HG03175 (cell line): ENCODE measurements around the gene RALGAPA2.

ENCODE experiments used
- ATAC-seq: cut with Tn5 transposase; IDR thresholded peaks from one replicate; pipeline ENCODE4 v1.9.1; 2021; ENCODE audit warnings: mild to moderate bottlenecking, moderate library complexity; ENCODE audit not compliant: unreplicated experiment

The RALGAPA2 gene

DNA sequence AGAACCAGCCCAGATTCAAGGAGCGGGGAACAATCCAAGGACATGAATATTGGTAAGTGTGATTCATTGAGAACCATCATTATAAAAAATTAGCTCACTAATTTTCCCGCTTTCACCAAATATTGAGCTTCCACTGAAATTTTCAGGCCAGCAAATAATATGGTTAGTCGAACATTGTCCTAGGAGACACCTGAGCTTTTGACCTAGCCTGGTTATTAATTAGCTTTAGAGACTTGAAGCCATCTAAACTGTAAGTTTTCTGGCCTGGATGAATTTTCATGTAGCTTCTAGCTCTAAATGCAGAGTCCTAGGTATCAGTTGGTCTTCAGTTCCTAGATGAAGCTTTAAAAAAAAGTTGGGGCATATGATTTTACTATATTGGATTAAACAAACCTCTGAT lies 17.1 kb upstream of the RALGAPA2 start:
- ATAC-seq: no peak

DNA sequence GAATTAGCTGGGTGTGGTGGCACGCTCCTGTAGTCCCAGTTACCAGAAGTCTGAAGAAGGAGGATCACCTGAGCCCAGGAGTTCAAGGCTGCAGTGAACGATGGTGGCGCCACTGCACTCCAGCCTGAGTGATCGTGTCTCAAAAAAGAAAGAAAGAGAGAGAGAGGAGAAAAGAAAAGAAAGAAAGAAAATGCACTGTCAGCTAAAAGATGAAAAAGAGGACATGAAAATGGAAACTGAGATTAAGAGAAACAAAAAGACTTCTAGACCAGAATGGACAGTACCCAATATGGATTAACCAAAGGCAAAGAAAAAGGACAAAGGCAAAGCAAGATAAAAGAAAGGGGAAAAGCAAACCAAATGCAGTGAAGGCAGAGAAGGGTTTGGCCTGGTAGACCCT lies 9.0 kb upstream of the RALGAPA2 start:
- ATAC-seq: no peak

DNA sequence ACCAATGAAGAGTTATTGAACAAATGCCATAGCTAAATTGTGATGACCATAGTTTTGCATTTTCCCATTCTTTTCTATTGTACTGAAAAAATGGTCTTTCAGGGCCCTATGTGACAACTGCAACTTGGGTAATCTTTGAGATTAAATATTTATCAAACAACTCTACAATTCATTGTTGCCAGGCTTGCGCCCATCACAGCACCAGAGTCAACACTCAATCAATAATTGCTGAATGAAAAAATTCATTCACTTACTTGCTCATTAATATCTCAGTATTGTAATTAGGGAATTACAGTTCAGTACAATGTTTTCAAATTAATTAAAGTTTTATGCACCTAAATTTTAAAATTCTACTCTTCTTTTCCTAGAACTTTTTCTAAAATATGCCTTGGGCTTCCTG lies 7.7 kb upstream of the RALGAPA2 start:
- ATAC-seq: no peak

DNA sequence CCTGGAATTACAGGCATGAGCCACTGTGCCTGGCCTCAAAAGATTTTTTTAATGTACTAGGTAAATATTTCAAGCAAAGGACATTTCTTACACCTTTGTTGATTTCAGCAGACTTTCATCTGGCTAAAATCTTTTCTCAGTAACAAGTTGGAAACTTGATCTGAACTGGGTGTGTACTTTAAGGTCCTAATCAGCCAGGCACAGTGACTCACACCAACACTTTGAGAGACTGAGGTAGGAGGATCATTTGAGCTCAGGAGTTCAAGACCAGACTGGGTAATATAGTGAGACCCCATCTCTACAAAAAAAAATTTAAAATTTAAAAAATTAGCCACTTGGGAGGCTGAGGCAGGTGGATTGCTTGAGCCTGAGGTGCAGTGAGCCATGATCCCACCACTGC lies 7.0 kb upstream of the RALGAPA2 start:
- no peak for ATAC-seq

DNA sequence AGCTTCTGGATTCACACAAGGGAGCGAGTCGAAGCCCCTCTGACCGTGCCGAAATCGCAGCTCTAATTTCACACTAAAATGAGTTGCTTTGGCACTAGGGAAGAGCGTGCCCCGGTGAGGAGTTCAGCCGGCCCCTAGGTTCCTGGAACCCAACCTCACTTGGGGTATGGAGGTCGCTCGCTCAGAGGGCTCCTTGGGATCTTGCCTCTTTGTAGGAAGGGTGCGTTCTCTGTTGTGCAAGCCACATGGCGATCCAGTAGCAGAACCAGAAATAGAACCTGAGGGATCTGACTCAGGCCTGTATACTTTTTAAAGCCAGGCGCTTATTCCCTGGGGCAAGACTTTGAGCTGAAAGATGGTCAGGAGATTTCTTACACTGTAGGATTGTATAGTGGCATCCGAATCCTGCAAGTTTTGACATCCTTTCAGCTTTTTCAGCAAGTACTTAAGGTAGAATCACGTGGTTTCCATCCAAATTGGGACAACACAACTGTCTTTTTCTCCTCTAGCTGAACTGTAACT lies 861 bp upstream of the RALGAPA2 start:
- no peak for ATAC-seq

DNA sequence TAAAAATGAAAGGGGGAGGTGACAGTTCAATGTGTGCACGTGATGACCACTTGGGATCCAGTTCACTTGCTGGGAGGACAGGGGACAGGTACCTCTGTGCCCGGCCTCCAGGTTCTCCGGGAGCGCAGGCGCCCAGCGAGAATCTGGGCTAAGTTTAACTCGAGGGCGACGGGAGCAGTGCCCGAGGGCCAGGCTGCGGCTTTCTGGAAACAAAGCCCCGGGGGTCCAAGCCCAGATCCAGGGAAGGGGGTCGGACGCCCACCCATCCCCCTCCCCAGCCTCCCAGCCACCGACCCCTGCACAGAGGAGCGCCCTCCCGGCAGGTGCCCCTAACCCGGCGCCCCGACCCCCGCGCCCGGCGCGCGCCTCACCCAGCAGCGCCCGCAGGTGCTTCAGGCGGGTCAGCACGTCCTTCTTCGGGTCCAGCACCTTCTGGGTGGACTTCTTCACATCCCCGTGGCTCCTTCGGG lies 405 bp downstream of the RALGAPA2 start:
- ATAC-seq: peak; percentile 4

DNA sequence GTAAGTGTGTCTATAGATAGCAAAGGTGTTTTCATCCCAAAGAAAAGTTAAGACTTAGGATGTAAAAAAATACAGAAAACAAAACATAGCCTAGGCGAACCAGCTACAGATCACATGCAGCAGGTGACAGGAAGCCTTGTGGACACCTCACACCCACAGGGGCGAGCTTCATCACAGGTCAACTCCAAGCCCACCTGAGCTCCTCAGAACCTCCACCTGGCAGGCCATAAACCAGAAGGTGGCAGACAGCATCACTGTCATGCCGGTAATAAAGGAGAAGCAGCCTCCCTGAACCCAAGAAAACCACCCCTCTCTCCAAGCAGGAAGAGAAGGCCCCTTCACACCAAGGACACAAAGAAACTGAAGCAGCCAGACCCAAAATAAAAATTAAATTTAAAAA lies 1.0 kb downstream of the RALGAPA2 start:
- ATAC-seq: no peak

DNA sequence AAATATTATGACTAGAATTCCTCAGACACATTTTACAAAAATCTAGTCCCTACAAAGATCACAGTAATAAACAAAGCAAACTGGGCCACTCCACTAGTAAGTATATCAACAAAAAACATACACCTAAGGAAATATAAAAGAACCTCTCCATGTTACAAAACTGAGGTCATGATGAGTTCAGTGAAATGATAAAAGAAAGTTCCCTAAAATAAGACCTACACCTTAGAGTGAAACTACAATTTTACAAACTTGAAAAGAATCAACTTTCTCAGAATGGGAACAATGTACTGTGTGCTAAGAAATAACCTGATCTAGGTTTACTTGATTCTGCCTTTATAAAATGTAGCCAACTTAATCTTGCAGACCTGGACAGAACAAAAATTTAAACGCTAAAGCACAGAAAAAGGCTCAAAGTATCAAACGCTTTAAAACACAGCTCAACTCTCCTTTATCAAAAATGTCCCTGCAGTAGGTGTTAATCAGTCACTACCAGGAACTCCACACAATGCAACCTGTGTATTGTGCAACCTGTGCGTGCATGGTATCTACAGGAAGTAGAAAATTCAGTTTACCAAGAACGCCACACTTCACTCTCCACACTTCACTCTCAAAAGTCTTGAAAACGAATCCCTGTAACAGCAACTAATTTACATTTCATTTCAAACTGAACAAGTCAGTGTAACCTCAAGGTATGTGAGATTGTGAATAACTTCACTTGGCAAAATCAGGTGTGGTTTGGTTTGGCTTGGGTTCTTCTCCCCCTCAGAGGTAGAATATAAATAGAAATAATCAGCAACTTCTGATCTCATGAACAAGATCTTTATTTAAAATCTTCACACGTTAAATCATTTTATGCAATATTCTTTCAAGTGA lies 1.8 kb downstream of the RALGAPA2 start:
- ATAC-seq: no peak

DNA sequence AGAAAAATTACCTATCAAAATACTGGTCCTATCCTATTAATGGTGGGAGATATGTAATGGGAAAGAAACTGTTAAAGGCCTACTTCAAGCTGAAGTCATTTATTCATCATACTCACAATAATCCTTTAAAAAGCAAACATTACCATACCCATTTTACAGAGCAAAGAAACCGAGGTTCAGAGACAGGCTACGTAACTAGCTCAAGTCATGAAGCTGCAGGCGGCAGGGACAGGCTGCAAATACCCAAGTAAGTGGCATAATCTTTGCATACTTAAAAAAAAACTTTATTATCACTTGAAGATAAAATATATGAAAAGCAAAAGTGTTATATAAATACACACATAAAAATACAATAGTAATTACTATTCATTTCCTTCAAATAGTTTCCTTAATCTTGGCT lies 2.6 kb downstream of the RALGAPA2 start:
- no peak for ATAC-seq

DNA sequence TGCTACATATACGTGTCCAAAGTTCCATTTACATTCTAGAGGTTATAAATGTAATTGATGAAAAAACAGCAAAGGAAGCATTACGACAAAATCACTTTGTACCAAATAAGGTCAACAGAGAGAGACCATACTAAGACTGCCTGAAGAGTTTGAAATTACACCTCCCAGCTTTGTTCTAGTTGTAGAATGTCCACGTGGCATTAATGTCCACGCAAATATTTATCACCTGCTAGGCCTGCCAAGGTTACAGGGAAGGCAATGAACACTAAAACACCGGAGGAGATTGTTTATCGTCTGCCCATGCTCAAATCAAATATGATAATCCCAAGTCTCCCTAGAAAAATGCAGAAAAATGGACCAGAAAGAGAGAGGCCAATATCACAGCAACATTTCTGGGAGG lies 6.2 kb downstream of the RALGAPA2 start:
- ATAC-seq: no peak

DNA sequence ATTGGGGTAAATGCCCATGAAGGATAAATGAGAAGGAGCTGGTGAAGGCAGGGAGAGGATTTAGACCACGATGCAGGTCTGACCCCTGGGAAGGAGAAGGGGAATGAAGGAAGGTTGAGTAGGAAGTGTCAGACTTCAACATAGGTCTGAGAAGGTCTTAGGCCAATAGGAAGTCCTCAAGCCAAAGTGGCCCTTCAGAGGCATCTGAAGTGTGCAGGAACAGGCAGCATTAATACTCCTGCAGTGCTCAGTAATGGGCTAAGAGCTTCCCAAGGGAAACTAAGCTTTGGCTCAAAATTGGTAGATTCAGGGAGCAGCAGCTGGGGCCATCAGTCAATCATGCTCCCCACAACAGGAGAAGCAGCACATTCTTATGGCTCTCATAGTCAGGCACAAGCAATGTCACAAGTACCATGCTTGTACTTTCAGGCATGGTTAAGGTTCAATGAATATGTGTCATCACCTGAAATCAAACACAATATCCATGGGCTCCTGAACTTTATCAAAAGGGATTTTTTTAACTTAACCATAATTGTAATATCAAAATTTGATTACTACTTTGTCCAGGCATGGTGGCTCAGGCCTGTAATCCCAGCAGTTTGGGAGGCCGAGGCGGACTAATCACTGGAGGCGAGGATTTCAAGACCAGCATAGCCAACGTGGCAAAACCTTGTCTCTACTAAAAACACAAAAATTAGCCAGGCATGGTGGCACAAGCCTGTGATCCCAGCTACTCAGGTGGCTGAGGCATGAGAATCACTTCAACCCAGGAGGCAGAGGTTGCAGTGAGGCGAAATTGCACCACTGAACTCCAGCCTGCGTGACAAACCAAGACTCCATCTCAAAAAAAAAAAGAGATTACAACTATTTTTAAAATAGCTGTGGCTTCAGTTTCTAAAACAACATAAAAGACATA lies 9.9 kb downstream of the RALGAPA2 start:
- ATAC-seq: no peak

DNA sequence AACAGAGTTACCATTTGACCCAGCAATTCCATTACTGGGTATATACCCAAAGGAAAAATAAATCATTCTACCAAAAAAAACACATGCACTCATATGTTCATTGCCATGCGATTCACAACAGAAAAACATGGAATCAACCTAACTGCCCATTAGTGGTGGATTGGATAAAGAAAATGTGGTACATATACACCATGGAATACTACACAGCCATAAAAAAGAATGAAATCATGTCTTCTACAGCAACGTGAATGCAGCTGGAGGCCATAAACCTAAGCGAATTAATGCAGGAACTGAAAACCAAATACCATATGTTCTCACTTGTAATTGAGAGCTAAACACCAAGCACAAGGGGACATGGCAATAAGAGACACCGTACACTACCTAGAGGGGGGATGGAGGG lies 12.5 kb downstream of the RALGAPA2 start:
- no peak for ATAC-seq

DNA sequence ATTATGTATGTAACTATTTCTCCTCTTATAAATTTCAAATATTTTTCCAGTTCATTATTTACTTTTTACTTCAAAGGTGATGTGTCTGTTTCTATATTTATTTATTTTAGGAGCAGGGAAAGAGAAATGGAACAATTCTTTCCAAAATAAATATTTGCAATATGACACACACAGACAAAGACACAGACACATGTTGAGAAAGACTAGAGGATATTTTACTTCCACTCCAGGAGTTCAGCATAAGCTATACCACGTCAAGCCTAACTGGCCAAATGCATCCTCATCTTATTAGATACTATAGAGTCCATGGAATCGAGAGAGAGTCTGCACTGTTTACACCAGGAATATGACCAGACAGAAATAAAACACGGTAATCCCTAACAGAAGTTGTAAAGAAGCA lies 13.3 kb downstream of the RALGAPA2 start:
- ATAC-seq: no peak

DNA sequence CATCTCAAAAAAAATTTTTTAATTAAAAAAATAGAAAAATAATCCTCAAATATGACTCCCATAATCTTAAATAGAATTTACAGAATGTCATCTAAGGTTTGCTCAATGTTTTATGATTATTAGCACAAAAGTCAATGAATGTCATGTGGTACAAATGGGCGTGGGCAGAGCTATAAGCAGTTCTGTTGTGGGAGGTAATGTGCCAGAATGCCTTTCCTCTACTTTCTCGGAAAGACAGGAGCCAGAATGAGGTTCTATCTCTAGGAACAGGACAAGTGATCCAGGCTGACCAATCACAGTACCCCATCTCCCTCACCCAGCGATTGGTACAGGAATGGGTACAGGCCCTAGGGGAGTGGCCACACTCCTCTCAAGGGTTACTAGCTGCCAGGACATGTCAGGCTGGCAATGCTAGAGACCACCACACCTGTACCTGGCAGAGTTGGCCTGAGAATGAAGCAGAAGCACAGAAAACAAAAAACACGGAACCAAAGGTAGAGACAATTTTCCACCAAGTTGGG lies 15.1 kb downstream of the RALGAPA2 start:
- no peak for ATAC-seq

DNA sequence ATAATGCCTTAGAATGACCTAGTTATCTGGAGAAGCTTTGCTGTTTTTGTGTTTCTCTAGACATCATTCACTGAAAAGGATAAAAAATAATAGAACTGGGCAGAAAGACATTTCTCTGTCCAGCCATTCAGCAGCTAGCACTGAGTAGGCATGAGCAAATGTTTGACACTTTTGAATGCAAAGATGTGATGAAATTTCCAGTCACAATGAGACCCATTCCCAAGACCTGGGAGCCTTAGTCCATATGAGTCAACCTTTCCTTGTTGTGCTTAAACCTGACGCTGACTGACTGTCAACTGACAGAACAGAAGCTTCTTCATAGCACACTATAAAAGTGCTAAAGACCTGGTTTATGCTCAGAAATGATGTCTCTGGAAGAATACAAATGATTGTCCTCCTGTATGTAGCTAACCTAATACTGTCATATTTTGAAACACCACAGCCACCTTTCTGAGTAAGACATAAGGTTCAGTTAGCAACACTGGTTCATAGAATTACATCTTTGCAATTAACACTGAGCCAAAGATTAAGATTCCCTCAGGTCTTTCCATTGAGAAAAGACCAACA lies 17.1 kb downstream of the RALGAPA2 start:
- no peak for ATAC-seq

DNA sequence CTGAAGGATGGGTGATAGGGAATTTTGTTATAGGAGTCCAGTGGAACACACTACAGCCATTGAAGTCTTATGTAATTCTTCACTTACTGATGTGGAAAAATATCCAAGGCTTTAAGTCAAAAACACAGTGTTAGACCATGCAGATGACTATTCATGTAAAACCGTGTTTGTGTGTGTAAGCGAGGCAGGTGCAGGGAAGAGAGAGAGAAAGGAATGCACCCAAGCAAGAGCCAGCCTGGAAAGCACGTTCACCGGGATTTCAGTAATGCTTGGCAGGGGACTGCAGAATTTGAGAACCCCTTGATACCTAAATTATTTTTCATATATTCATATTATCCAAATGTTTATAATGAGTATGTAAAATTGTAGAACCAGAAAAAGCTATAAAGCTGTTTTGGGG lies 17.9 kb downstream of the RALGAPA2 start:
- no peak for ATAC-seq

DNA sequence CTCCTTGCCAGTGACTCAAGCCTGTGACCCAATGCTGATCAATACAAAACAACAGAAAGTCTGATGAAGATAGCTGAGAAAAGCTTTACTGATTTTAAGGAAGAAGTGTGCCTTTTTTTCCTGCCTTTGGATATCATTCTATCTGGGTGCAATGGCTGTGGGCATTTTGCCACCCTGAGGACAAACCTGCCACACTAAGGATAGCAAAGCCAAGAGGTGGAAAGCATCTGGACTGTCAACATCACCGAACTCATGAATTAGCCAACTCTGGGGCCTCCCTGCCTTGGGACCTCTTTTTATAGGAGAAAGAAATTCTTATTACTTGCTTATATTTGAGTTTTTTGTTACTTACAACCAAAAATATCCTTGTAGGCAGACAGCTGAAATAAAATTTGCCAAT lies 19.9 kb downstream of the RALGAPA2 start:
- ATAC-seq: no peak

DNA sequence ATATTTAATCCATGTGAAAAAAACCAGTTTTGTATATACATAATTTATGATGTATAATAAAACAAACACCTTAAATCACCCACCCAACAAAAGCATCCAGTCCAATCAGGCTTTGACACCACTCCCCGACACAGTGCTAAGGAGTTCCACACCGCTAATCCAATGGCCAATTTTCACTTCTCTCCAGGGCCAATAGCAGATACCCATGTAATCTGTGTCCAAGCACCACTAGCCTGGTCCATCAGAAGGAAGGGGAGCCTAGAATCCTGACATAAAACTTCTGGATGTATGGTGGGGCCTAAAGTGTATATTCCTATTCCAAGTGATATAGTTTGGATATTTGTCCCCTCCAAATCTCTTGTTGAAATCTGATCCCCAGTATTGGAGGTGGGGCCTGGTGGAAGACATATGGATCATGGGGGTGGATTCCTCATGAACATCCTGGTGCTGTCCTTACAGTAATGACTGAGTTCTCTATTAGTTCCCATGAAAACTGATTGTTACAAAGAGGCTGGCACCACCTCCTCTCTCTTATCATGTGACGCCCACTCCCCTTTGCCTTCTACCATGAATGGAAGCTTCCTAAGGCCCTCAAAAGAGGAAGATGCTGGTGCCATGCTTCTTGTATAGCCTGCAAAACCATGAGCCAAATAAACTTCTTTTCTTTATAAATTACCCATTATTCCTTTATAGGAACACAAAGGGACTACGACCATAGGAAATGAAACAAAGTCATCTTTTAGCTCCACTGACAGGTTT lies 20.8 kb downstream of the RALGAPA2 start:
- peak; percentile 49 for ATAC-seq

DNA sequence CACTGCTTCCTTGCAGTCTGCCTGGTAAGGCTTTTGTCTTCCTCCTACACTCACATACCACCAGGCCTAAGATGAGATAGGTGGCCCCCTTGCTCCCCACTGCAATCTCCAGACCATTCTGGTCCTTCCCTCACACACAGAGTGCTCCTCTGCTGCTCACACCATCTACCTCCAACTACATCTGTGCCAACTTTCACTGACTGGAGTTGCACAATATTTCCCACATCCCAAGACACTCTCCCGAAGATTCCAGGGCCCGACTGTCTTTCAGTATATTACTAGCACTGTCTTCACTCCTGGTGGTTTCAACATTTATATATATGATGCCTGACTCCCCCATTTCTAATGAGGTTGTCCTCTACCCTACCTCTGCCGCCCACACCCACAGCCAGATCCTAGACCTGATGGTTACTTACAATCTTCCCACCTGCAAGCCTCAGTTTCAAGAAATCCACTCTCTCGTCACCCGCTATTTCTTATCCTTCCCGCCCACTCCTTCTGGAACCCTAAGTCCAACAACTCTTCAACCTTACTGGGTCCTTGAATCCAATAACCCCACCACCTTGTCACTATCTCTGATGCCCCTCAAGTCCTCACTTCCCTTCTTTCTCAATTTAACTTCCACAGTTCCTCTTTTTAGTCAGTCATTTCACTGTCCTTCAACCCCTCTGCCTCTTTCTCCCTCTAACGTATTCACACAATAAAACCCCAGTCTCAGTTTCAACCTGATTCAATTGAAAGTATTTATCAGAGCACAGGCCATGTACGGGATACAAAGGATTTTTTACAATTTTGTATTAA lies 21.6 kb downstream of the RALGAPA2 start:
- peak; percentile 87 for ATAC-seq

DNA sequence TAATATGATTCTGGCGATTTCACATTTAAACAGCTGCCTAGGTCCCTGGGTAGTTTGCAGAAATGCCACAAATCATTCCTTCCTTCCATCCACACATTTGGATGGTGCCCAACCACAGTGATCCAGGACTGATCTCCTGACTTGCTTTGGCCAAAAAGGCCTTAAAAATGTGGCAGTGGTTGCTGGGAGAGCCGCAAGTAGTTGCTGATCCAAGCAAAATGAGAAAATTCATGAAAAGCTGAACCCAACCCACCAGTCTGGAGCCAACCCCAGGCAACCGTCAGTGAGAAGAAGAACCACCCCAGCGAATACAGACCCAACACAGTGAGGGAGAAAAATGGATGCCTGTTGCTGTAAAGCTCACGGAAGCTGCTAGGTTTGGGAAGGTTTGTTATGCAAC lies 25.1 kb downstream of the RALGAPA2 start:
- no peak for ATAC-seq
